ENCODE measurements around the gene GSK3A.

DNA sequence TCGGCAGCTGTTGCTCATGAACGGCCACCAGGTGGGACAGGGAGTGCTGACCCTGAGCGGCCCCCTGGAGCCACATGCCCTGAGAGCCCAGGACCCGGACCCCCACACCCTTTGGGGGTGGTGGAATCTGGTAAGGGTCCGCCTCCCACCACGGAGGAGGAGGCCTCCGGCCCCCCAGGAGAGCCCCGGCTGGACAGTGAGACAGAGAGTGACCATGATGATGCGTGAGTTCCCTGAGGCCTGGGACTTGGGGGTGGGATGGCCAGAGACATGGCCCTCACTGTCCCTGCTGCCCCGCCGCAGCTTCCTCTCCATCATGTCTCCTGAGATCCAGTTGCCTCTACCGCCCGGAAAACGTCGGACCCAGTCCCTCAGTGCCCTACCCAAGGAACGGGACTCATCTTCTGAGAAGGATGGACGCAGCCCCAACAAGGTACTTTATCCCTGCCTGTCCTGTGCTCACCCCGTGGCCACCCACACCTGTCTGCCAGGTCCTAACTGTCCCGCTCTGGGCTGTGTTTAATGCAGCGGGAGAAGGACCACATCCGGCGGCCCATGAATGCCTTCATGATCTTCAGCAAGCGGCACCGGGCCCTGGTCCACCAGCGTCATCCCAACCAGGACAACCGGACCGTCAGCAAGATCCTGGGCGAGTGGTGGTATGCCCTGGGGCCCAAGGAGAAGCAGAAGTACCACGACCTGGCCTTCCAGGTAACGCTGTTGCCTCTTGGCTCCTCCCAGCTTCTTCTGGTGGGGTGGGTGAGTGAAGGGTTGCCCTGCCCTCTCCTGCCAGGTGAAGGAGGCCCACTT lies 44.8 kb upstream of the GSK3A start:
- TF ChIP-seq, protein P1, sequence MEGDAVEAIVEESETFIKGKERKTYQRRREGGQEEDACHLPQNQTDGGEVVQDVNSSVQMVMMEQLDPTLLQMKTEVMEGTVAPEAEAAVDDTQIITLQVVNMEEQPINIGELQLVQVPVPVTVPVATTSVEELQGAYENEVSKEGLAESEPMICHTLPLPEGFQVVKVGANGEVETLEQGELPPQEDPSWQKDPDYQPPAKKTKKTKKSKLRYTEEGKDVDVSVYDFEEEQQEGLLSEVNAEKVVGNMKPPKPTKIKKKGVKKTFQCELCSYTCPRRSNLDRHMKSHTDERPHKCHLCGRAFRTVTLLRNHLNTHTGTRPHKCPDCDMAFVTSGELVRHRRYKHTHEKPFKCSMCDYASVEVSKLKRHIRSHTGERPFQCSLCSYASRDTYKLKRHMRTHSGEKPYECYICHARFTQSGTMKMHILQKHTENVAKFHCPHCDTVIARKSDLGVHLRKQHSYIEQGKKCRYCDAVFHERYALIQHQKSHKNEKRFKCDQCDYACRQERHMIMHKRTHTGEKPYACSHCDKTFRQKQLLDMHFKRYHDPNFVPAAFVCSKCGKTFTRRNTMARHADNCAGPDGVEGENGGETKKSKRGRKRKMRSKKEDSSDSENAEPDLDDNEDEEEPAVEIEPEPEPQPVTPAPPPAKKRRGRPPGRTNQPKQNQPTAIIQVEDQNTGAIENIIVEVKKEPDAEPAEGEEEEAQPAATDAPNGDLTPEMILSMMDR (IDR thresholded peaks at IDR 0.05; ENCODE audit: low read depth, low read length): no peak
- no peak for TF ChIP-seq EZH2phosphoT487 (IDR thresholded peaks at IDR 0.05; ENCODE audit: low read depth)
